Spleen (tissue), 11 donors: Measurements from ENCODE around the gene SCN10A. TPM values are rescaled to one million over a fixed set of nuclear protein-coding genes. Genes with fewer than 3 reads are reported as not detected.

ENCODE experiments used
- DNase-seq: peaks from one replicate; pipeline ENCODE4 v3.0.0-alpha.2; 2020
- H3K27ac ChIP-seq, 8 donors: fragments of 200-600 bp; sonication (generic) in 7 of 8; 1 replicate in 4 of 8; 2 replicates in 4 of 8; pipeline versions ENCODE4 v1.5.0 to v1.8.0; 2016 to 2021; ENCODE audit warnings: inconsistent platforms in 4 of 8, mild to moderate bottlenecking in 4 of 8, moderate library complexity in 1 of 8
- H3K27me3 ChIP-seq, 7 donors: fragments of 200-600 bp; sonication (generic) in 6 of 7; replicated peaks in 1 of 7; 1 replicate in 4 of 7; 2 replicates in 3 of 7; pipeline versions ENCODE4 v1.5.0 to v1.8.0; 2016 to 2021; ENCODE audit warnings: inconsistent platforms in 3 of 7, mild to moderate bottlenecking in 1 of 7
- H3K36me3 ChIP-seq, 6 donors: fragments of 200-600 bp; sonication (generic) in 5 of 6; 1 replicate in 4 of 6; 2 replicates in 2 of 6; pipeline versions ENCODE4 v1.5.0 to v1.8.0; 2016 to 2021; ENCODE audit warnings: inconsistent platforms in 2 of 6
- H3K4me1 ChIP-seq, 6 donors: fragments of 200-600 bp; sonication (generic) in 5 of 6; 1 replicate in 3 of 6; 2 replicates in 3 of 6; pipeline versions ENCODE4 v1.5.0 to v1.8.0; 2016 to 2021; ENCODE audit warnings: inconsistent platforms in 3 of 6
- H3K4me3 ChIP-seq, 8 donors: fragments of 200-600 bp; sonication (generic) in 7 of 8; 1 replicate in 4 of 8; 2 replicates in 4 of 8; pipeline versions ENCODE4 v1.5.0 to v1.8.0; 2016 to 2021; ENCODE audit warnings: inconsistent platforms in 4 of 8, mild to moderate bottlenecking in 4 of 8, moderate library complexity in 2 of 8
- H3K9me3 ChIP-seq, 8 donors: fragments of 200-600 bp; sonication (generic) in 7 of 8; 1 replicate in 4 of 8; 2 replicates in 4 of 8; pipeline versions ENCODE4 v1.5.0 to v1.8.0; 2016 to 2021; ENCODE audit warnings: inconsistent platforms in 4 of 8
- POLR2A ChIP-seq, 3 donors: fragments of 450-650 bp; IDR thresholded peaks; one replicate each; pipeline ENCODE4 v1.5.1; 2017; ENCODE audit warnings: antibody characterized with exemption in 3 of 3, mild to moderate bottlenecking in 1 of 3
- POLR2AphosphoS5 ChIP-seq, 3 donors: sonication (generic); formaldehyde crosslinking; IDR thresholded peaks; one replicate each; pipeline ENCODE4 v1.5.1; 2017; ENCODE audit warnings: antibody characterized with exemption in 3 of 3
- WGBS, 5 donors: extraction: QIAGEN DNeasy Blood & Tissue Kit in 3 of 5; methylation state at CpG; one replicate each; pipeline versions ENCODE4 v1.1.5 to v1.1.7; 2013 to 2018; 5-methylcytosine and 5-hydroxymethylcytosine counted together
- intact Hi-C: fragments of 100-400 bp; cut with DNase I; formaldehyde crosslinking; loops from one replicate; pipeline ENCODE4 v1.15.0; 2023; ENCODE audit warnings: low total_unique reads
- polyA plus RNA-seq, 3 donors: library from polyadenylated mRNA; stranded (reverse); fragments of 200-250 nt; gene quantifications; one replicate each; pipeline ENCODE4 v1.2.1, GENCODE V29; 2013
- total RNA-seq, 7 donors: library from RNA; depleted of rRNA in 3 of 7; stranded (reverse); fragments of >200 nt in 3 of 7; fragmentation: NEBNext Ultra II Directional in 4 of 7; extraction: Animal tissue kit (Norgen Biotek cat#: 25700) in 4 of 7; gene quantifications; one replicate each; pipeline versions ENCODE4 v1.1.0 to v1.2.1, GENCODE V29; 2016 to 2021
- TF ChIP-seq, protein P1 (sequence below), 11 experiments: fragments of 200-600 bp in 7 of 11; fragments of 450-650 bp in 4 of 11; sonication (generic) in 4 of 11; IDR thresholded peaks in 8 of 11; conservative IDR thresholded peaks in 3 of 11; 1 replicate in 7 of 11; 2 replicates in 4 of 11; pipeline versions ENCODE4 v1.4.0 to v1.8.0; 2016 to 2021; ENCODE audit warnings: antibody characterized with exemption in 11 of 11, inconsistent platforms in 4 of 11, mild to moderate bottlenecking in 1 of 11
- donor health status: healthy with polysubstance abuse.
- donor health status: DM: no; HTN: no; CAD: no; lungs with moderate emphysema.
- donor health status: DM: no; HTN: no; CAD: no.
- donor health status: Bipolar disorder and iron deficiency.
- donor health status: healthy.
- donor health status: DM: no; HTN: no; CAD: no.
- donor health status: DM: yes; HTN: yes; CAD: no.

SCN10A gene
- total and polyA plus RNA-seq, 10 donors = under 0.01 to 0.26 (median 0.02) TPM; not detected in 7

DNA sequence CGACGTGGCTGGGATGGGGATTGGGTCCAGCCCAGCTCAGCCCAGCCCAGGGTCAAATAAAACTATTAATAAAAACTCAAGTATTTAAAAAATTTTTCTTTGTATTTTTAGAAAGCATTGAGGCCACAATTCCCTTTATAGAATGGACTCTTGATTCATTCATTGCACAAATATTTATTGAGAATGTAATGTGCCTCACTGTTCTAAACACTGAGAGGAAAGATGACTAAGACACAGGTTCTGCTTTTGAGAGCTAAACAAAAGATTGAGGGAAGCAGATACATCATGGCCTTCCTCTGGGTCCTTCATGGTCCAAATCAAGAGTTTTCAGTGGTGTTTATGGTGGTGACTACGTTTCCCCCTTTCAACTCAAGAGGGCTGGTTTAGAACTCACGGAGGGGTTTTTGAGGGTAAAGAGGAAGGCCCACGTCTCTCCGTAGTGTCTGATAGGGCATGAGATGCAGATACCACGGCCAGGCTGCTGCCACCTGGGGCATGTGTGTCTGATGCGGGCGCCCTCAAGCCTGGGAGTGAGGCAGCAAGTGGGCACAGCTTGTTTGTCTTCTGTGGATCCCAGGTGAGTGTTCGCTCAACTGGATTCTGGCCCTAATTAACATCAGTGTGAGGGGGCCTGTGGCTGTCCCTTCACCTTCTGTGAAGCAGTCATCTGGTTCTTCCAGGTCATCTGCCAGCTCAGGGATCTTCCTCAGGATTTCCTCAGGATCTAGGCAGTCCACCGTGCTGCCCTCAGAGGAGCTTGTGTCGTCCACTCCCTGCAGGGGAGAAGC lies 93.0 kb downstream of the SCN10A start:
- no peaks in the 10 kb centered on the region for H3K36me3 ChIP-seq
- no peaks in the 10 kb centered on the region for H3K4me1 ChIP-seq
- no peak overlapping the region for H3K4me3 ChIP-seq
- WGBS, 5 donors = 63 to 73% (median 66%) methylated on average over 9 to 12 of the region's 12 CpGs
- H3K27me3 ChIP-seq = peaks cover 0 to 30% (median 0%) of the 10 kb centered on the region in 7 donors
- H3K9me3 ChIP-seq = no peaks in the 10 kb centered on the region
- TF ChIP-seq POLR2AphosphoS5 (IDR thresholded peaks at IDR 0.05) (no peak), POLR2A (IDR thresholded peaks at IDR 0.05) (no peak)
- TF ChIP-seq, protein P1, sequence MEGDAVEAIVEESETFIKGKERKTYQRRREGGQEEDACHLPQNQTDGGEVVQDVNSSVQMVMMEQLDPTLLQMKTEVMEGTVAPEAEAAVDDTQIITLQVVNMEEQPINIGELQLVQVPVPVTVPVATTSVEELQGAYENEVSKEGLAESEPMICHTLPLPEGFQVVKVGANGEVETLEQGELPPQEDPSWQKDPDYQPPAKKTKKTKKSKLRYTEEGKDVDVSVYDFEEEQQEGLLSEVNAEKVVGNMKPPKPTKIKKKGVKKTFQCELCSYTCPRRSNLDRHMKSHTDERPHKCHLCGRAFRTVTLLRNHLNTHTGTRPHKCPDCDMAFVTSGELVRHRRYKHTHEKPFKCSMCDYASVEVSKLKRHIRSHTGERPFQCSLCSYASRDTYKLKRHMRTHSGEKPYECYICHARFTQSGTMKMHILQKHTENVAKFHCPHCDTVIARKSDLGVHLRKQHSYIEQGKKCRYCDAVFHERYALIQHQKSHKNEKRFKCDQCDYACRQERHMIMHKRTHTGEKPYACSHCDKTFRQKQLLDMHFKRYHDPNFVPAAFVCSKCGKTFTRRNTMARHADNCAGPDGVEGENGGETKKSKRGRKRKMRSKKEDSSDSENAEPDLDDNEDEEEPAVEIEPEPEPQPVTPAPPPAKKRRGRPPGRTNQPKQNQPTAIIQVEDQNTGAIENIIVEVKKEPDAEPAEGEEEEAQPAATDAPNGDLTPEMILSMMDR (IDR thresholded peaks at IDR 0.05 in 8 of 11, conservative IDR thresholded peaks at IDR 0.05 in 3 of 11) = no peak
- DNase-seq = no peak
- intact Hi-C loops = no loop called here
- no peak overlapping the region for H3K27ac ChIP-seq

DNA sequence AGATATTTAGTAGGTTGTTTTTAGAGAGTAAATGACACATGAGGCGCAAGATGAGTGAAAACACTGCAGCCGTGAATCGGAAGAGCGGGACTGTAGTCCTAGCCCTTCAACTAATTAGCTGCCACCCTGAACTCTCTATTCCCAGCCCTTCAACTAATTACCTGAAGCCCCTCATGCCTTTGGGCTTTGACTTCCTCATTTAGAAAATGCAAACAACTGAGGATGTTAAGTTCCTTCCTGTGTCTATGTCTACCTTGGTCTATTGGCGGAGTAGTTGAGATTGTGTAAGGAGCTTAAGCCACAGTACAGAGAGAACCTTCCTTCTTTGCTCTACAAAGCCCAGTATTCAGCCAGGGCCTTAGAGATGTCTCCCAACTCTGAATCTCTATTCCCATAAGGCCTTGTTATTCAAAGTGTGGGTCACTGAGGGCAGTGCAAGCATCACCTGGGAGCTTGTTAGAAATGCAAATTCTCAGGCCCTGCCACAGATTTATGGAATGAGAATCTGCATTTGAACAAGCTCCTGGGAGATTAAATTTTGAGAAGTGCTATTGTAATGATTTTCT lies 94.7 kb downstream of the SCN10A start:
- Histone ChIP-seq H3K4me3 (no peak overlapping the region), H3K9me3 (no peaks in the 10 kb centered on the region), H3K27ac (no peak overlapping the region), H3K4me1 (no peaks in the 10 kb centered on the region), H3K27me3 (peaks cover 0 to 15% (median 0%) of the 10 kb centered on the region in 7 donors), H3K36me3 (no peaks in the 10 kb centered on the region)
- intact Hi-C loops = no loop called here
- WGBS, 5 donors = 78 to 86% (median 86%) methylated on average over 5 of the region's 5 CpGs
- TF ChIP-seq, protein P1 (IDR thresholded peaks at IDR 0.05 in 8 of 11, conservative IDR thresholded peaks at IDR 0.05 in 3 of 11) = no peak
- TF ChIP-seq POLR2A (IDR thresholded peaks at IDR 0.05) (no peak), POLR2AphosphoS5 (IDR thresholded peaks at IDR 0.05) (no peak)
- no peak for DNase-seq

DNA sequence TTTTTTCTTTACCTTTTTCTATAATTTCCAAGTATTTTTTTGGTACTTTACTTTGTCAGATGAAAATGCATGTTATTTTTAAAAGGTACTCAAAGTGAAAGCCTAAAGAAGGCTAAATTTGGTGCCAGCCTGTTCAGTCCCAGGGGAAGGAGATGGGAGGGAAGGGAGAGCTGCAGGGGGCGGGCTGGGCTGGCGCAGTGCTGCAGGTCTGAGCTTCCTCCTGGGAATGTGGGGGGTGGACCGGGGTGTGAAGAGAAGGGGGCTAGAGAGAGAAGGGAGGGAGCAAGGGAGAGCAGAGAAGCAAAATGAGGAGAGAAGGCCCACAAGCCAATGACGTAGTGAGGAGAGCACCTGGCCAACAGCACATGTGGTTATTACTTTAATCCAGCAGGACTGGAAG lies 95.6 kb downstream of the SCN10A start:
- Histone ChIP-seq H3K36me3 (no peaks in the 10 kb centered on the region), H3K27me3 (peaks cover 0 to 7% (median 0%) of the 10 kb centered on the region in 7 donors), H3K27ac (no peak overlapping the region), H3K4me3 (no peak overlapping the region), H3K9me3 (no peaks in the 10 kb centered on the region), H3K4me1 (no peaks in the 10 kb centered on the region)
- WGBS, 5 donors = 51 to 71% (median 69%) methylated on average over 4 of the region's 4 CpGs
- intact Hi-C loops = no loop called here
- DNase-seq = no peak
- TF ChIP-seq POLR2A (IDR thresholded peaks at IDR 0.05) = no peak
- TF ChIP-seq, protein P1 (IDR thresholded peaks at IDR 0.05 in 8 of 11, conservative IDR thresholded peaks at IDR 0.05 in 3 of 11) = no peak
- no peak for TF ChIP-seq POLR2AphosphoS5 (IDR thresholded peaks at IDR 0.05)
